AG09319 (cell line): ENCODE data around the gene DIAPH2.

ENCODE experiments used
- DNase-seq: peaks from one replicate; pipeline ENCODE4 v3.0.0-alpha.2; 2010; ENCODE audit warnings: low read depth; ENCODE audit errors: extremely low read depth
- TF ChIP-seq, protein P1 (sequence below): IDR thresholded peaks from 2 replicates; pipeline ENCODE4 v1.5.1; 2011; ENCODE audit warnings: low read depth, mild to moderate bottlenecking, inconsistent platforms, low read length, moderate library complexity

The DIAPH2 gene

DNA sequence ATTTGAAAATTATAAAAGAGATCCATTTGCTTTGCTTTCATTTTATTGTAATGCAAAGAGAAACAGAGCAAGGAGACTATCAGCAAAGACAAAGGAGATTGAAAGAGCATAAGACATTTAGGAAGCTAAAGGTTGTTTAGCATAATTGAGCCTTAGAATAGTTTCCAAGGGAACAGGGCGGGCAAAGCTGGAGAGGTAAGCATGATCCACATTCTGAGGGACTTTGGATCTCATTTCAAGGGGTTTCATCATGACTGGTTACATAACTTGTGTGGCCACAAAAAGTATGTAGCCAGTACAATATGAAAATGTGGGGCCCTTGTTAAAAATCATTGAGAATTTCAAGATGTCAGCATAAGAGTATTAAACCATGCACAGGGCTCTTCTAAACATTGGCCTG is 605.6 kb downstream of the DIAPH2 start:
- no peak for DNase-seq
- TF ChIP-seq, protein P1, sequence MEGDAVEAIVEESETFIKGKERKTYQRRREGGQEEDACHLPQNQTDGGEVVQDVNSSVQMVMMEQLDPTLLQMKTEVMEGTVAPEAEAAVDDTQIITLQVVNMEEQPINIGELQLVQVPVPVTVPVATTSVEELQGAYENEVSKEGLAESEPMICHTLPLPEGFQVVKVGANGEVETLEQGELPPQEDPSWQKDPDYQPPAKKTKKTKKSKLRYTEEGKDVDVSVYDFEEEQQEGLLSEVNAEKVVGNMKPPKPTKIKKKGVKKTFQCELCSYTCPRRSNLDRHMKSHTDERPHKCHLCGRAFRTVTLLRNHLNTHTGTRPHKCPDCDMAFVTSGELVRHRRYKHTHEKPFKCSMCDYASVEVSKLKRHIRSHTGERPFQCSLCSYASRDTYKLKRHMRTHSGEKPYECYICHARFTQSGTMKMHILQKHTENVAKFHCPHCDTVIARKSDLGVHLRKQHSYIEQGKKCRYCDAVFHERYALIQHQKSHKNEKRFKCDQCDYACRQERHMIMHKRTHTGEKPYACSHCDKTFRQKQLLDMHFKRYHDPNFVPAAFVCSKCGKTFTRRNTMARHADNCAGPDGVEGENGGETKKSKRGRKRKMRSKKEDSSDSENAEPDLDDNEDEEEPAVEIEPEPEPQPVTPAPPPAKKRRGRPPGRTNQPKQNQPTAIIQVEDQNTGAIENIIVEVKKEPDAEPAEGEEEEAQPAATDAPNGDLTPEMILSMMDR: no peak

DNA sequence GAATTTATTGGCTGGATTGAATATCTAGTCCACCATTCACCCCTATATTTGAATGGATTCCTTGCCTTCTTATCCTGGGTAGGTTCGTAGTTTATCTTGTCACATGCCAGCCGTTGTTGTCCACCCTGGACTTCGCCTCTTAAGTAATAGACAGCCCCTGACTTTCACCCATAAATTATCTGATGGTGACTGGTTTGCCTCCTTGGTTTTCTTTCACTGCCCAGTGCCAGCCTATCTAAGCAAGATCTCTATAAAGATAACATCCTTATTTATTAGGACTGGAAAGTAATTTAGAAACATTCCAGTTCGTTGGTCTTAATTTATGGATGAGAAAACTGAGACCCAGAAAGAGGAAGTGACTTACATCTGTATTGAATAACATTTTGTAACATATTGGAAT is 609.4 kb downstream of the DIAPH2 start:
- TF ChIP-seq, protein P1: no peak
- no peak for DNase-seq

DNA sequence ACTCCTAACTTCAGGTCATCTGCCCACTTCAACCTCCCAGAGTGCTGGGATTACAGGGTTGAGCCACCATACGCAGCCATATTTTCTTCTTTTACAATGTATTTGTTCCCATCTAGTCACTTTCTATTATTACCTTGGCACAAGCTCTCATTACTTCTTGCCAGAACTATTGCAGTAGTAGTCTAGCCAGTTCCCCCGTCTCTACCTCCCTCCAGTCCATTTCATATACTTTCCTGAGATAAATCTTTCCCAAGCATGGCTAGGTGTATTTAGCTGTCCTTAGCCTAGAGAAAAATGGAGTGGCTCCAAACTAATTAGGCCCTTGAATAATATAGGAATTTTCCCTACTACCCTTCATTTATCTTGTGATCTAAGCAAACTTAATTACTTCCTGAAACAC is 611.3 kb downstream of the DIAPH2 start:
- DNase-seq: no peak
- TF ChIP-seq, protein P1: no peak

DNA sequence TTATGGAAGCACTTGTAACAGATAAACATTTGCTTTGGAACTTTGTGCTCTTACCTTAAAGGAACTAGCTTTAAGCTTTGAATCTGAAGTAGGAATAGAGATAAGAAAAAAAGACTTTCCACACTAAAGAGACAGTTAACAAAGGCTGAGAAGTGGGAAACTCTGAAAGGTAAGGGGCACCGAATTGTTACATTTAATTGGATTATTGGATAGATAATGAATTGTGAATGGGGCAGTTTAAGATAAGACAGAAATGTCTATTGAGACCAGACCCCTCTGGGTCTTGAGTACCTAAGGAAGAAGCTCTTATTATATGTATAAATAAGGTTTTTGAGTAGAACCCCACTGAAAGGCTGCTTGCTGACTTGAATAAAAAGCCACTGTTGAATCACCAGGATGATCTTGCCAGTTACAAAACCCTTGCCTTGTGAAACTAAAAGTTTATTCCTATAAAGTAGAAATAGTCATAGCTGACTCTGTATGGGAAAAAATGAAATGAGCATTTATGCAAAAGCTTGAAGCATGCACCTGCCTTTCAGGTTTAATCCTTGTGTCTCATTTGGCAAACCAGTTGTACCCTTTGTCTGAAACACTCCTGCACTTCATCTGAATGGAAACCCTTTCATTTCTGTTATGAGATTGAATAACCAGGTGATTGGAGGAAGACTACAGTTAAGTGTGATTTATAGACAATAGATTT is 622.3 kb downstream of the DIAPH2 start:
- TF ChIP-seq, protein P1: no peak
- no peak for DNase-seq

DNA sequence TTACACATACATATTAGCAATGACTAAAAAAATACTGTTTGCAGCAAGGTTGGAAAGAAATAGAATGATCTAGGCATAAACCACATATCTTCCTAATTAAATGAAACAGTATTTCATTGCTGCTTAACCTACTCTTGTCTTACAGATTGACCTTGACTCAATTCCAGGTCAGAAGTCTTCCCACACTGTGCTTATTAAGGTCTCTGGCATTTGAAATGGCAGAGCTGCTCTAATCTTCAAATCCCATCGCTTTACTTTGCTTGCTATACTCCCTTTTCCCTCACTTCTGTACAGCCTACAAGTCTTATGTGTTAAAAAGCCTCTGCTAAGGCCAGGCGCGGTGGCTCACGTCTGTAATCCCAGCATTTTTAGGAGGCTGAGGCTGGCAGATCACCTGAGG is 623.5 kb downstream of the DIAPH2 start:
- DNase-seq: peak; percentile 14

DNA sequence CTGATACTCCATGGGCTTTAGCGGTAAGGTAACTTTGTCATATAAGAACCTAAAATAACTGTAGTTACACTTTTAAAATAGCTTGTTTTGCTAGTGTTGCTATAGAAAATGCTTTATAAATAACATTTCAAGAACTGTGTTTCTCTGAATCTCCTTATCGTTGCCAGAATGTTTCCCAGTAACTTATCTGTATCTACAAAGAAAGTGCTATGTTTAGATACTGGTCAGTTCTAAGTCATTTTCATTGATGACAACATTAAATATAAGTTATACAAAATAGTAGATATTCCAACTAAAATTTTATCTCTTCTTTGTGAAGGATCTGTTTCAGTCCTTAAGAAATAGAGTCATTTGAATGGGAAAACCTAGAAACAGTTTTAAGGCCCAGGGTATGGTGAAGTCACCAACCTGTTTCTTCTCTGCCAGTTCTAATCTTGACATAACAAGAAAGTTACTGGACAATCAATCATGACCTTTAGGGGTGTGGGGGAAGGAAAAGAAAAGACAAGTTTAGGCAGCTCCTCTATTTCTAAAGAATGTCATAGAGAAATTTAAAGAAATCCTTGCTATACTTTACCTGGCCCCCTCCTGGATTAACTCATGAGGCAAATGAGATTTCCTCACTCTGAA is 625.0 kb downstream of the DIAPH2 start:
- DNase-seq: no peak
- TF ChIP-seq, protein P1: no peak

More for the DNA sequence above, 623.5 kb downstream of the DIAPH2 start:
- TF ChIP-seq, protein P1: no peak

DNA sequence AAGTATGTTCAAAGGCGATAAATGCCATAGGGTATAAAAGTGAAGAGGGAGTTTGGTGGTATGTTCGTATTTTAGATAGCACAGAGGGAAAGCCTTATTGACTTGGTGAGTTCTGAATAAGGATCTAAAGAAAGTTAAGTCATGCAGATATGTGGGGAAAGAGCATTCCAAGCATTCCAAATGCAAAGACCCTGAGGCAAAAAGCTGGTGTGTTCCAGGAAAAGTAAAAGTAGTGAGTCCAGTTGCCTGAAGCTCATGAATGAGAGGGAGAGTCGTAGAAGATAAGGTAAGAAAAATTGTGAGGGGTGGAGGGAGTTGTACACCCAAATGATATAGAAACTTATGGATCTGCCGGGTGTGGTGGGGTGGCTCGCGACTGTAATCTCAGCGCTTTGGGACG is 625.7 kb downstream of the DIAPH2 start:
- DNase-seq: no peak
- TF ChIP-seq, protein P1: no peak
